DOHH2 (cell line): Measurements from ENCODE around the gene RUNX1.

ENCODE experiments used
- H3F3A ChIP-seq: fragments of 200-600 bp; sonication (generic), shearing (Covaris generic); 2 replicates; pipeline ENCODE4 v1.6.0; 2016; ENCODE audit warnings: antibody characterized with exemption, mild to moderate bottlenecking; ENCODE audit not compliant: control insufficient read depth, insufficient read depth
- H3K27ac ChIP-seq: fragments of 200-600 bp; sonication (generic); 2 replicates; pipeline ENCODE4 v1.5.1; 2014; ENCODE audit warnings: low read depth, mild to moderate bottlenecking, low read length, moderate library complexity
- H3K27me3 ChIP-seq: fragments of 200-600 bp; sonication (generic); 2 replicates; pipeline ENCODE4 v1.6.1; 2014; ENCODE audit warnings: mild to moderate bottlenecking, low read length, mixed read lengths; ENCODE audit not compliant: control insufficient read depth
- H3K36me3 ChIP-seq: fragments of 200-600 bp; sonication (generic); 2 replicates; pipeline ENCODE4 v1.6.1; 2014; ENCODE audit warnings: mild to moderate bottlenecking, low read length, moderate library complexity, mixed read lengths; ENCODE audit not compliant: control insufficient read depth
- H3K4me1 ChIP-seq: fragments of 200-600 bp; sonication (generic); 2 replicates; pipeline ENCODE4 v1.6.1; 2014; ENCODE audit warnings: mild to moderate bottlenecking, low read length, mixed read lengths; ENCODE audit not compliant: control insufficient read depth
- H3K4me2 ChIP-seq: fragments of 200-600 bp; sonication (generic); 2 replicates; pipeline ENCODE4 v1.6.0; 2014; ENCODE audit warnings: mild to moderate bottlenecking, low read length, moderate library complexity
- H3K4me3 ChIP-seq: fragments of 200-600 bp; sonication (generic); 2 replicates; pipeline ENCODE4 v1.5.1; 2014; ENCODE audit warnings: mild to moderate bottlenecking, low read length, mixed read lengths
- H3K79me2 ChIP-seq: fragments of 200-600 bp; sonication (generic); 2 replicates; pipeline ENCODE4 v1.6.1; 2014; ENCODE audit warnings: mild to moderate bottlenecking, low read length, mixed read lengths; ENCODE audit not compliant: control insufficient read depth
- H3K9me2 ChIP-seq: fragments of 200-600 bp; sonication (generic); replicated peaks from 2 replicates; pipeline ENCODE4 v1.6.1; 2014; ENCODE audit warnings: mild to moderate bottlenecking, low read length, mixed read lengths; ENCODE audit not compliant: control insufficient read depth
- H3K9me3 ChIP-seq: fragments of 200-600 bp; sonication (generic); 2 replicates; pipeline ENCODE4 v1.6.1; 2014; ENCODE audit warnings: antibody characterized with exemption, low read length, mixed read lengths; ENCODE audit not compliant: control insufficient read depth, insufficient read depth
- H4K20me1 ChIP-seq: fragments of 200-600 bp; sonication (generic); 2 replicates; pipeline ENCODE4 v1.6.0; 2014; ENCODE audit warnings: low read depth, mild to moderate bottlenecking, antibody characterized with exemption, low read length, moderate library complexity; ENCODE audit not compliant: control insufficient read depth, insufficient read depth
- CTCF ChIP-seq: fragments of 200-600 bp; sonication (generic); IDR thresholded peaks from one replicate; pipeline ENCODE4 v1.5.1; 2014; ENCODE audit warnings: antibody characterized with exemption, mild to moderate bottlenecking, low read depth, low read length; ENCODE audit not compliant: poor library complexity, severe bottlenecking
- EZH2phosphoT487 ChIP-seq: fragments of 200-600 bp; sonication (generic); IDR thresholded peaks from 2 replicates; pipeline ENCODE4 v1.6.1; 2017; ENCODE audit warnings: borderline replicate concordance, mild to moderate bottlenecking, antibody characterized with exemption, low read length, moderate library complexity, mixed read lengths

The RUNX1 gene

GRCh38 chr21:34807881-34808568 lies 241.1 kb downstream of the RUNX1 start:
- no peaks in the 10 kb centered on the region for H3K9me3 ChIP-seq
- H3K4me2 ChIP-seq: no peak overlapping the region
- H3K79me2 ChIP-seq: no peaks in the 10 kb centered on the region
- H3K9me2 ChIP-seq: no peaks in the 10 kb centered on the region
- H3K27ac ChIP-seq: no peak overlapping the region
- no peak overlapping the region for H3K4me3 ChIP-seq
- no peaks in the 10 kb centered on the region for H3K27me3 ChIP-seq
- H3K36me3 ChIP-seq: peaks cover 56% of the 10 kb centered on the region
- peaks cover 10% of the 10 kb centered on the region for H3K4me1 ChIP-seq
- no peak for TF ChIP-seq EZH2phosphoT487
- TF ChIP-seq CTCF: no peak
- no peaks in the 10 kb centered on the region for H3F3A ChIP-seq
- H4K20me1 ChIP-seq: no peaks in the 10 kb centered on the region

GRCh38 chr21:34807146-34807880 lies 241.8 kb downstream of the RUNX1 start:
- Histone ChIP-seq H4K20me1 (no peaks in the 10 kb centered on the region), H3K9me3 (no peaks in the 10 kb centered on the region), H3K79me2 (no peaks in the 10 kb centered on the region), H3K9me2 (no peaks in the 10 kb centered on the region), H3K4me3 (no peak overlapping the region), H3F3A (no peaks in the 10 kb centered on the region), H3K27ac (no peak overlapping the region), H3K27me3 (no peaks in the 10 kb centered on the region), H3K4me2 (no peak overlapping the region), H3K4me1 (peaks cover 12% of the 10 kb centered on the region), H3K36me3 (peaks cover 55% of the 10 kb centered on the region)
- no peak for TF ChIP-seq EZH2phosphoT487
- TF ChIP-seq CTCF: no peak

GRCh38 chr21:34806423-34806822 lies 242.7 kb downstream of the RUNX1 start:
- no peaks in the 10 kb centered on the region for H3K27me3 ChIP-seq
- H3K79me2 ChIP-seq: no peaks in the 10 kb centered on the region
- H3K4me1 ChIP-seq: peaks cover 18% of the 10 kb centered on the region
- H3K4me2 ChIP-seq: no peak overlapping the region
- peaks cover 56% of the 10 kb centered on the region for H3K36me3 ChIP-seq
- TF ChIP-seq EZH2phosphoT487 (no peak), CTCF (no peak)
- H3K9me2 ChIP-seq: no peaks in the 10 kb centered on the region
- H3K4me3 ChIP-seq: no peak overlapping the region
- H3K27ac ChIP-seq: no peak overlapping the region
- peaks cover 3% of the 10 kb centered on the region; the same call in 1 of the 2 replicates for H4K20me1 ChIP-seq
- H3K9me3 ChIP-seq: no peaks in the 10 kb centered on the region
- no peaks in the 10 kb centered on the region for H3F3A ChIP-seq
